ENCODE measurements around the gene RNF223. TPM values are rescaled to one million over a fixed set of nuclear protein-coding genes. Genes with fewer than 3 reads are reported as not detected.

The RNF223 gene
- total and polyA plus RNA-seq, 2 donors (not counting 3 experiments of a cell fraction or from before 2014, with no cell fraction given): not detected

DNA sequence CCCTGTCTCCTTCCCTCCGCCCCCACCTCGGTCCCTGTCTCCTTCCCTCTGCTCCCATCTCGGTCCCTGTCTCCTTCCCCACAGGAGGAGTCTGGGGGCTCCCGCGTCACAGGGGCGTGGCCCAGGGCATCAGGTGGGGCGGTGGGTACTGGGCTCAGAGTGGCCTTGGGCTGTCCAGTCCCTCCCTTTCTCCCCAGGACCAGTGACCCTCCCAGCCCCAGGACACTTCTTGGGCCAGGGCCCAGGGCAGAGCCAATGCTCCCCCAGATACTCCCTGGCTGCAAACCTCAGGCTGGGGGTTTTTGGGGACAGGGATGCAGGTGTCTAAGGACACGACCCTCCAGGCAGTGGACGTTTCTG, 6.8 kb upstream of the RNF223 start:
- Histone ChIP-seq H3K27me3 (ENCODE audit: control insufficient read depth in 2 of 2, insufficient read depth in 2 of 2, low read length in 2 of 2) (no peaks in the 10 kb centered on the region), H3K9ac (replicated peaks; ENCODE audit: extremely low read depth, insufficient read depth, low read length) (no peak overlapping the region), H3K27ac (ENCODE audit: insufficient read depth, low read depth, low read length) (no peak overlapping the region), H3K9me3 (replicated peaks; ENCODE audit: control insufficient read depth, insufficient read depth, low read length) (no peaks in the 10 kb centered on the region), H3K9me1 (replicated peaks; ENCODE audit: control insufficient read depth, extremely low read depth, insufficient read depth, low read length) (no peaks in the 10 kb centered on the region), H3K4me2 (ENCODE audit: insufficient read depth, low read length) (no peak overlapping the region), H4K20me1 (replicated peaks; ENCODE audit: control insufficient read depth, extremely low read depth, insufficient read depth, low read length) (no peaks in the 10 kb centered on the region), H3K4me3 (replicated peaks in 1 of 3; ENCODE audit: insufficient read depth in 1 of 3, low read depth in 1 of 3, low read length in 3 of 3) (no peak overlapping the region), H3K4me1 (ENCODE audit: control insufficient read depth, extremely low read depth, insufficient read depth, low read length) (peaks cover 2% of the 10 kb centered on the region), H3K36me3 (ENCODE audit: control insufficient read depth in 2 of 2, extremely low read depth in 1 of 2, insufficient read depth in 2 of 2, low read length in 2 of 2) (no peaks in the 10 kb centered on the region), H2AFZ (ENCODE audit: low read depth, low read length) (no peak overlapping the region), H3K79me2 (ENCODE audit: control insufficient read depth, insufficient read depth, low read length) (no peaks in the 10 kb centered on the region)
- no peak for FAIRE-seq
- TF ChIP-seq MYC (IDR thresholded peaks at IDR 0.05; ENCODE audit: low read depth, low read length) (no peak), GATA2 (IDR thresholded peaks at IDR 0.05; ENCODE audit: insufficient read depth, insufficient read length, low read depth, low read length) (no peak), FOS (IDR thresholded peaks at IDR 0.05; ENCODE audit: borderline replicate concordance, insufficient read depth, low read length) (no peak), EZH2 (IDR thresholded peaks at IDR 0.05; ENCODE audit: borderline replicate concordance, low read depth, low read length, severe bottlenecking) (no peak), POLR2A (IDR thresholded peaks at IDR 0.05; ENCODE audit: low read depth, low read length) (no peak), JUN (IDR thresholded peaks at IDR 0.05; ENCODE audit: borderline replicate concordance, insufficient read depth, insufficient read length, low read depth) (no peak), POLR2AphosphoS5 (IDR thresholded peaks at IDR 0.05; ENCODE audit: insufficient read depth, low read depth, low read length) (no peak)
- TF ChIP-seq, protein P1, sequence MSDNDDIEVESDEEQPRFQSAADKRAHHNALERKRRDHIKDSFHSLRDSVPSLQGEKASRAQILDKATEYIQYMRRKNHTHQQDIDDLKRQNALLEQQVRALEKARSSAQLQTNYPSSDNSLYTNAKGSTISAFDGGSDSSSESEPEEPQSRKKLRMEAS (IDR thresholded peaks at IDR 0.05; ENCODE audit: insufficient read depth, insufficient read length): no peak
- TF ChIP-seq, protein P2, sequence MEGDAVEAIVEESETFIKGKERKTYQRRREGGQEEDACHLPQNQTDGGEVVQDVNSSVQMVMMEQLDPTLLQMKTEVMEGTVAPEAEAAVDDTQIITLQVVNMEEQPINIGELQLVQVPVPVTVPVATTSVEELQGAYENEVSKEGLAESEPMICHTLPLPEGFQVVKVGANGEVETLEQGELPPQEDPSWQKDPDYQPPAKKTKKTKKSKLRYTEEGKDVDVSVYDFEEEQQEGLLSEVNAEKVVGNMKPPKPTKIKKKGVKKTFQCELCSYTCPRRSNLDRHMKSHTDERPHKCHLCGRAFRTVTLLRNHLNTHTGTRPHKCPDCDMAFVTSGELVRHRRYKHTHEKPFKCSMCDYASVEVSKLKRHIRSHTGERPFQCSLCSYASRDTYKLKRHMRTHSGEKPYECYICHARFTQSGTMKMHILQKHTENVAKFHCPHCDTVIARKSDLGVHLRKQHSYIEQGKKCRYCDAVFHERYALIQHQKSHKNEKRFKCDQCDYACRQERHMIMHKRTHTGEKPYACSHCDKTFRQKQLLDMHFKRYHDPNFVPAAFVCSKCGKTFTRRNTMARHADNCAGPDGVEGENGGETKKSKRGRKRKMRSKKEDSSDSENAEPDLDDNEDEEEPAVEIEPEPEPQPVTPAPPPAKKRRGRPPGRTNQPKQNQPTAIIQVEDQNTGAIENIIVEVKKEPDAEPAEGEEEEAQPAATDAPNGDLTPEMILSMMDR (IDR thresholded peaks at IDR 0.05; ENCODE audit: extremely low read depth in 1 of 2, insufficient read depth in 1 of 2, low read depth in 1 of 2, low read length in 2 of 2): no peak
- ChIA-PET POLR2A (no interaction called here), CTCF (no interaction called here)
- no peak for DNase-seq (ENCODE audit: low read depth, low spot score)
- dilution Hi-C loops (cut with MboI; ENCODE audit: extremely low pct_ligation_motif_present, low sequenced_read_pairs): no loop called here
- no TSS peak for BruUV-seq (replicated peaks)
- intact Hi-C loops (cut with micrococcal nuclease): no loop called here
